ENCODE results near the gene RNF186.

RNF186 gene

DNA sequence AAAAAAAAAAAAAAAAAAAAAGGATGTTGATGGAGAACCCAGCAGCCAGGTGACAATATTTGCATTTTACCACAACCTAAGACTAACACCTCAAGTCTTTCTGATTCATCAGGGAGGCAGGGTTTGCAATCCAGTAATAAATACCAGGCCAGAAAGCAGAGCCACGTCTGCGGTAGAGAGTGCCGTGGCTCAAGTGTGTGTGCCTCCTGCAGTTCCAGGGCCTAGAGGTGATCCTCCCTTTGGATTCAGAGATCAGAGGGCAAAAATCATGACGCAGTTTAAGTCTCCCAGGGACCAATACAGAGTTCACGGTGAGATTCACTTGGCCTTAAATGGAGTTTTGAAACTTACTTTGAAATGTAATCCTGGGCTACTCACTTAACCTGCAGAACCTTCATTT is 50.2 kb downstream of the RNF186 start:
- DNase-seq (ENCODE audit: low read depth in 3 of 3) = peak in 1 of 3 experiments; percentile 7
